ELR (cell line): ENCODE data around the gene MAGI2.

Source experiments
- DNase-seq: peaks from one replicate; pipeline ENCODE4 v3.0.0-alpha.2; 2015; ENCODE audit warnings: low read depth

MAGI2 gene

GRCh38 chr7:78412216-78412858 lies 1041.1 kb downstream of the MAGI2 start:
- no peak for DNase-seq

GRCh38 chr7:78407031-78407430 lies 1046.4 kb downstream of the MAGI2 start:
- DNase-seq: no peak

DNA sequence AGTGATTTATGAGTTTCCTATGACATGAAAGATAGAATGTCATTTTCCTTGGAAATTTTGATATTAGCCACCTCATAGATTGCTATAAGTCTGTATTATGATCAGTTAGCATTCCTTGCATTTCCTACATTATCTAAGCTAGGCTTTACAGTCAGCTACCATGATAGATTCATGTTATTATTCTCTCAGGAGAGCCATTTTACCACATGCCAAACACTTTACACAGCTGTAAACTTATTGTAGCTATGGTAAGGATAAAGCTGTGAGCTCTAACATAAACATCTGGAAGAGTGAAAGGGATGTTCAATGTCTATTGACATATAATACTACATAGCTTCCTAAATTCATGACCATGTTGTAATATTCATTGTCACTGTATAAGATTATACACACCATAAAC lies 1046.9 kb downstream of the MAGI2 start:
- DNase-seq: no peak

- no peak for DNase-seq
Observed at GRCh38 chr7:78402096-78402495, 1051.4 kb downstream of the MAGI2 start.

- DNase-seq: no peak
Observed at GRCh38 chr7:78400038-78400437, 1053.4 kb downstream of the MAGI2 start.

GRCh38 chr7:78399033-78399769 lies 1054.3 kb downstream of the MAGI2 start:
- no peak for DNase-seq

- DNase-seq: no peak
Observed at GRCh38 chr7:78398576-78398975, 1054.9 kb downstream of the MAGI2 start.

- DNase-seq: no peak
Observed at GRCh38 chr7:78398081-78398480, 1055.4 kb downstream of the MAGI2 start.

DNA sequence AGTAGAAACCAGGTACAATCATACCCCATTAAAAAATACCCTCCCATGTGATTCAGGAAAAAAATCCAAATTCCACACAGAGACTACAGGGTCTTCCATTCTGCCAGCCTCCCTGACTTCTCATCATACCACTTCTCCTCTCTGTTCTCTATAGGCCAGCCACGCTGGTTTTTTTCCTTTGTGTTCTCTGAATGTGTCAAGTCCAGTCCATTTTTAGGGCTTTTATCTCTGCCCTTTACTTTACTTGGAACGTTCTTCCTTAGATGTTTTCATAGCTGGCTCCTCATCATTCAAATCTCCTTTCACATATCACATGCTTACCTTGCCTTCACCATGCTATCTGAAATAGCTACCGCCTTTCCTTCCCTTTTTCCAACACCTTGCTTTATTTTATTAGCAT lies 1057.3 kb downstream of the MAGI2 start:
- DNase-seq: no peak

GRCh38 chr7:78395298-78396036 lies 1058.0 kb downstream of the MAGI2 start:
- DNase-seq: no peak

DNA sequence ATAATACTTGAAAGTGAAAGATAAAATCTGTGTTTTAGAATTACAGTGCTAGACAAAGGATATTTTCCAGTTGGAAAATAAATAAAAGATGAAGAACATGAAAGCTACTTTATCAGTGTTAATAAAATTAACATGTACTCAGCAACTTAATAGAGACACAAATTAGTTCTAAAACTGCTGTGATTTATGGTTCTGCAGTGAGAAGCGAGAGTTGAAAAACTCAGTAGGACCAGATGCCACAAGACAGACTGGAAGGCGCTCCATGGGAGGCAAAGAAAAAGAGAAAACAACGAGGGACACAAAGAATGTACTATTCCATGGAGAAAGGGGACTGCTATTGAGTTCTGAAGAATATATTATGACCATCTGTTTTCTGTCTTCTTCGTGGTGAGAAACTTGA lies 1064.4 kb downstream of the MAGI2 start:
- DNase-seq: no peak

DNA sequence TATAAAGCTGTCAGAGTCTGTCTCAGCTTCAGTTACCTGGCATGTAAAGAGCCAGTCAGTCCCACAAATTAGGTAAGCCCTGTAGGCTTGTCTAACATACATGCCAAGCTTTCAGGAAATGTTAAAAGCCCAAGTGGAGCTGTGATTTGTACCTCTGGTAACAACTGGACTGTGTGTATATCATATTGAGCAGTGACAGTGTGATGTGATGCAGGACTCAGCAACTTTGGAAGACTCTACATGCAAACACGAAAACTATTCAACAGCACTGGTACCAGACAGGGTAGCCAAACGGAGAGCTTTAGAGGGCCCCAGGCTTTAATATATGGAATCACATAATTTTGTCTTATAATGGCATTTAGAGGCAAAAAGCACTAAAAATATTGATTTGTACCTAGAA lies 1066.9 kb downstream of the MAGI2 start:
- no peak for DNase-seq

DNA sequence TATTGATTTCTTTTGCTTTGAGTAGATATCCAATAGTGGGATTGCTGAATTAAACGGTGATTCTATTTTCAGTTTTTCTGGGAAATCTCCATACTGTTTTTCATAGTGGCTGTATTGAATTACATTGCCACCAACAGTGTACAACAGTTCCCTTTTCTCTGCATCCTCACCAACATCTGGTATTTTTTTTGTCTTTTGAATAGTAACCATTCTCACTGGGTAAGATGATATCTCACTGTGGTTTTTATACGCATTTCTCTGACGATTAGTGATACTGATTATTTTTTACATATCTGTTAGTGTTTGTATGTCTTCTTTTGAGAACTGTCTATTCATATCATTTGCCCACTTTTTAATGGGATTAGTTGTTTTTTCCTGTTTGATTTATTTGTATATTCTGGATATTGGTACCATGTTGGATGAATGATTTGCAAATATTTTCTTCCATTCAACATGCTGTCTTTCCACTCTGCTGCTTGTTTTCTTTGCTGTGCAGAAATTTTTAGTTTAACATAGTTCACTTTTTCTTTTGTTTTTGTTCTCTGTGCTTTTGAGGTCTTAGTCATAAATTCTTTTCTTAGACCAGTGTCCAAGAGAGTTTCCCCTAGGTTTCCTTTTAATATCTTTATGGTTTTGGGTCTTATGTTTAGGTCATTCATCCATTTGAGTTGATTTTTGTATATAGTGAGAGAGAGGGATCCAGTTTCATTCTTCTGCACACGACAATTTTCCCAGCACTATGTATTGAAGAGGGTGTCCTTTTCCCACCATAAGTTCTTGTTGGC lies 1070.2 kb downstream of the MAGI2 start:
- no peak for DNase-seq

- no peak for DNase-seq
Observed at GRCh38 chr7:78379148-78379547, 1074.3 kb downstream of the MAGI2 start.

DNA sequence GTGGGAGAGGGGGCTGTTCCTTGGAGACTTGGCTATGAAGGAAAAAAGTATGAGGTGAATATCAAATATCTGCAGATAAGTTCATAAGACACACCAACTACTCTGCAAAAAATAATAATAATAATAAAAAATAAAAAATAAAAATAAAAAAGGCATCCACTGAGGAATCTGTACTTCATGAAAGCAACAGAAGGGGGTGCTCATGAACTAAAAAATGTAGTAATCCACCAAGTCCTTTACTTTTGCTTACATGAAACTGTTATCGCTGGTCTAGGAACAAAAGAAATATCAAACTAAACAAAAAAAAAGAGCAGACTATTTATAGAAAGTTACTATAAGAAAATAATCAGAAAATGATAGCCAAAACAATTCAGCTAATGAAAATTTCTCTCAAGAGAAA lies 1075.9 kb downstream of the MAGI2 start:
- DNase-seq: no peak

- no peak for DNase-seq
Observed at GRCh38 chr7:78370936-78371335, 1082.5 kb downstream of the MAGI2 start.

DNA sequence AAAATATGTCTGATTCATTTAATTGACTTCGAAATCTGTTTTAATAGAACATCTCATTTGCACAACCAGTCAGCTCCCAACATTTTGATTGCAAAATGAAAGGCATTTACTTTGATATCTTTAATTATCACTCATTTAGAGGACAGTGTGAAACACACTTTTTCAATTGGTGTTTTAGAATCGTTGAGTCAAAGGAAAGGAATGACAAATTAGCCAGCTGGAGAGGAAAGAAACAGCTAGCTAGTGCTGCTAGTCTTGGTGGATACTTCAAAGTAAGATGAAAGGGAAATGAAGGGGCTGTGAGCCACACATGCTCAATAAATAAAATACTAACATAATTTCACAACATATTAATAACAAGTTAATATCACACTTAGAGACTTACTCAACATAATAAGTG lies 1084.7 kb downstream of the MAGI2 start:
- no peak for DNase-seq

DNA sequence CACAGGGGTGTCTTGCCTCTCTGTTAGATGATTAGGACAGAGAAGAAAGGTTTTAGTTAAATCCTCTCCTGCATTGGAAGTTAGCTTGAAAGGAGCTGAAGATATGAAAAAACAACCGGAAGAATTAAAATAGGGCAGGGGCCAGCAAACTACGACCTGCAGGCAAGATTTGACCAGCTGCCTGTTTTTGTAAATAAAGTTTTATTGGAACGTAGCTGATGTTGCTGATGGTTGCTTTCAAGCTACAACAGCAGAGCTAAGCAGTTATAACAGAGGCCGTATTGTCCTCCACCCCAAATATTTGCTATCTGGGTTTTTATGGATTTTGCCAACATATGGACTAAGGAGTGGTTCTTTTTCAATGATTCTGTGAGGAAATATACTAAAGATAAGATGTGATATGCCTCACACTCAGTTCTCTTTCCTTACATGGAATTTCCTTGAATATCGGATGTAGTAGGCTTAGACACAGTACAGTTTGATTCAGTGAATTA lies 1086.1 kb downstream of the MAGI2 start:
- no peak for DNase-seq

DNA sequence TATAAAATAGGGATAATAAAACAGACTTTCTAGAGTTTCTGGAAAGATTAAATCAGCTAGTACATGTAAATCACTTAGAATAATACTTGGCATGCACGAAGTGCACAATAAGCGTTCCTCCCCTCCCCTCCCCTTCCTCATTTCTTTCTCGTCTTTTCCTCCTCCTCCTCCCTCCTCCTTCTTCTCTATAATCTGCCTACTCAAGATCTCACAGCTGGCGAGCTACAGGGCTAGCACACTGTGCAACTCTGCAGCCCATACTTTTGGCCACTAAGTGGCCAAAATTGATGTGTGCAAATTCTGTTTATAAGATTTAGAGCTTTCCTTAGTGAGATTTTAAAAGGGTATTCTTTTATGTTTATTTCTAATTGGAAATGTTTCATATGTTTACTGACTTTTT lies 1089.6 kb downstream of the MAGI2 start:
- no peak for DNase-seq

GRCh38 chr7:78359836-78360235 lies 1093.6 kb downstream of the MAGI2 start:
- no peak for DNase-seq

DNA sequence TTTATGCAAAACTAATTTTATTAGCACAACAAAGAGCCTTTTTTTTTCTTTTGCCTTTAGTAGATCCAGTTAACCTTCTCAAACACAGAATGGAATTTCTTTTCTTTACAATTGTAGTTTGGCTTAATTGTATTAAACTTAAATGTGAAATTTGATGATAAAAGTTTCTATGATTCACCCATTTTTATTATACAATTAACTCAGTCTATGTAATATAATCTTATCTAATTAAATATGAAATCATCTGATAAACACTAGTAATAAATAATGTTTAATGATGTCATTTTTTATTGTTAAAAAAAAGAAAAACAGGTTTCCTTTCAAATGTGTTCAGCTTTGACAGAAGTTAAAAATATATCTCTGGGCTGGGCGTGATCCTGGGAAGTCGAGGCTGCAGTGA lies 1095.8 kb downstream of the MAGI2 start:
- DNase-seq: no peak

- no peak for DNase-seq
Observed at GRCh38 chr7:78355834-78356233, 1097.6 kb downstream of the MAGI2 start.
